ENCODE data around the gene SLC2A6.

SLC2A6 gene

DNA sequence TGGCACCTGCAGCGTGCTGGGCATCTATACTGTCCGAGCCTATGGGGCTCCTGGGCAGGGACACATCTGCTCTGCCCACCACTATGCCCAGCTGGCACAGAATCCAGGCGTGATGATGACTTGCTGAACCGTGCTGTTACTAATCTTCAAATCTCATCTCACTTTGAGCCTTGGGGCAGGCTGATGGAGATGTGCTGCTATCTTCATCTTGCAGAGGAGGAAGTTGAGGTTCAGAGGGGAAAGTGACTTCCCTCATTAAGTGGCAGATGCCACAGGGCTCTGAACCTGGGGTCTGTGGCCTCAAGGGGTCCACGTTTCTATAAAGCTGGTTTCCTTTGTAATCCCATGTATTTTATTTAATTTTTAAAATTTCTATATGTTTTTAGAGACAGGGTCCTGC is 4.7 kb downstream of the SLC2A6 start:
- TF ChIP-seq, protein P1, sequence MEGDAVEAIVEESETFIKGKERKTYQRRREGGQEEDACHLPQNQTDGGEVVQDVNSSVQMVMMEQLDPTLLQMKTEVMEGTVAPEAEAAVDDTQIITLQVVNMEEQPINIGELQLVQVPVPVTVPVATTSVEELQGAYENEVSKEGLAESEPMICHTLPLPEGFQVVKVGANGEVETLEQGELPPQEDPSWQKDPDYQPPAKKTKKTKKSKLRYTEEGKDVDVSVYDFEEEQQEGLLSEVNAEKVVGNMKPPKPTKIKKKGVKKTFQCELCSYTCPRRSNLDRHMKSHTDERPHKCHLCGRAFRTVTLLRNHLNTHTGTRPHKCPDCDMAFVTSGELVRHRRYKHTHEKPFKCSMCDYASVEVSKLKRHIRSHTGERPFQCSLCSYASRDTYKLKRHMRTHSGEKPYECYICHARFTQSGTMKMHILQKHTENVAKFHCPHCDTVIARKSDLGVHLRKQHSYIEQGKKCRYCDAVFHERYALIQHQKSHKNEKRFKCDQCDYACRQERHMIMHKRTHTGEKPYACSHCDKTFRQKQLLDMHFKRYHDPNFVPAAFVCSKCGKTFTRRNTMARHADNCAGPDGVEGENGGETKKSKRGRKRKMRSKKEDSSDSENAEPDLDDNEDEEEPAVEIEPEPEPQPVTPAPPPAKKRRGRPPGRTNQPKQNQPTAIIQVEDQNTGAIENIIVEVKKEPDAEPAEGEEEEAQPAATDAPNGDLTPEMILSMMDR (IDR thresholded peaks at IDR 0.05; ENCODE audit: insufficient read depth, low read depth, low read length, missing control alignments): no peak
- DNase-seq (ENCODE audit: low read depth): no peak
- no peak overlapping the region for H3K4me3 ChIP-seq (ENCODE audit: low read length)

DNA sequence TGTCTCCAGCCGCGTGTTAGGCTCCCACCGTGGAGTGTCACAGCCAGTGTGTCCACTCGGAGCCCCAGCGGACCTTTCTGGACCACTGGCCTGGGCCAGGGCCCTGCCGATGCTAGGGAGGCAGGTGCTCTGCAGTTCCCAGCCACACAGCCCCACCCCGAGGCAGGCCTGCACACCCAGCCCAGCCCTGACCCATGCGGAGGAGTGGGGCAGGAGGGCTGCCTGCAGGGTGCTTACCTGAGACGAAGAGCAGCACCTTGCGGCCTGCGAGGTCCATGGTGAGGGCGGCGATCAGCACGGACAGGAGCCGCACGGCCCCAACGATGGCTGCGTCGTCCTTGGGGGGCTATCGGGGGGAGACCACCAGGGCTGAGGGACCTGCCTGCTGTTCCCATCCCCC is 5.2 kb downstream of the SLC2A6 start:
- TF ChIP-seq, protein P1 (IDR thresholded peaks at IDR 0.05; ENCODE audit: insufficient read depth, low read depth, low read length, missing control alignments): no peak
- H3K4me3 ChIP-seq (ENCODE audit: low read length): no peak overlapping the region
- DNase-seq (ENCODE audit: low read depth): no peak

DNA sequence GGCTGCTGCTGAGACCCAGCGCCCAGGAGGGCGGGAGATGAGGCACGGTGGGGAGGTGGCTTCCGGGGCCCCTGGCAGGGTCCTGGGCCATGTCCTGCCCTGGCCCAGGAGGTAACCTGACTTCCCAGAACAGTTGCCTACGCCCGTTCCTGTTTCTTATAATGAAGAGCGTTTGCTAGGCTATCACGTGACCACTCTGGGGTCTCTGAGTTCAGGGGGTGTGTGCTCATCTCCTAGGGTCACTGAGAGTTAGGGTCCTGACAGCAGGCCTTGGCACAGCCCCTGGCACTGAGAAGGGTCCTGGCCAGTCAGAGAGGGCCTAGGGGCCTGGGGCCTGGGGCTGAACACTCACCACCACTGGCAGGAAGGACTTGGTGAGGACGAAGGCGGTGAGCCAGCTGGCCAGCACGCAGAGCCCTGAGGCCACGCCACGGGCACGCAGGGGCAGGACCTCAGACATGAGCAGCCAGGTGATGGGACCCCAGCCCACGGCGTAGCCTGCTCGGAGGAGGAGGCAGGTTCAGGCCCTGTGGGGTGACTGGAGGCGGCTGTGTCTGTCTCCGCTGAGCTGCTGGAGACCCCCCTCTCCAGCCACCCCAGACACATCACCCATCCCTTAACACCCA is 6.0 kb downstream of the SLC2A6 start:
- no peak overlapping the region for H3K4me3 ChIP-seq (ENCODE audit: low read length)
- no peak for DNase-seq (ENCODE audit: low read depth)
- TF ChIP-seq, protein P1 (IDR thresholded peaks at IDR 0.05; ENCODE audit: insufficient read depth, low read depth, low read length, missing control alignments): no peak

DNA sequence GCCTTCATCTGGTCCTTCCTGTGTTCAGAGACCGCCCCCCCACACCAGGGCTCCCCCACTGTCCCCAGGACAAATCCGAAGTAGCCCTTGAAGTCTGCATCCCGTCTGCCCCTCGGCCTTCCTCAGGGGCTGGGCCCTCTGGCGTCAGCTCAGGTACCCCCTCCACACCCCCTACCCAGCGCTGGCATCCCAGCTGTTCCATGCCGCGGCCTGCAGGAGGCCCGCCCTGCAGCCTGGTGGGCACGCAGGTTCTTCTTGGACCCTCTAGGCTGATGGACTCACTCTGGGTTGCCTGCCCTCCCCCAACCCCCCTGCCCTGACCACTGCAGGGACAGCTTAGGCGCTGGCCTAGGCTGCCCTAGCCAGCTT is 6.6 kb downstream of the SLC2A6 start:
- no peak for DNase-seq (ENCODE audit: low read depth)
- H3K4me3 ChIP-seq (ENCODE audit: low read length): no peak overlapping the region
- TF ChIP-seq, protein P1 (IDR thresholded peaks at IDR 0.05; ENCODE audit: insufficient read depth, low read depth, low read length, missing control alignments): no peak

DNA sequence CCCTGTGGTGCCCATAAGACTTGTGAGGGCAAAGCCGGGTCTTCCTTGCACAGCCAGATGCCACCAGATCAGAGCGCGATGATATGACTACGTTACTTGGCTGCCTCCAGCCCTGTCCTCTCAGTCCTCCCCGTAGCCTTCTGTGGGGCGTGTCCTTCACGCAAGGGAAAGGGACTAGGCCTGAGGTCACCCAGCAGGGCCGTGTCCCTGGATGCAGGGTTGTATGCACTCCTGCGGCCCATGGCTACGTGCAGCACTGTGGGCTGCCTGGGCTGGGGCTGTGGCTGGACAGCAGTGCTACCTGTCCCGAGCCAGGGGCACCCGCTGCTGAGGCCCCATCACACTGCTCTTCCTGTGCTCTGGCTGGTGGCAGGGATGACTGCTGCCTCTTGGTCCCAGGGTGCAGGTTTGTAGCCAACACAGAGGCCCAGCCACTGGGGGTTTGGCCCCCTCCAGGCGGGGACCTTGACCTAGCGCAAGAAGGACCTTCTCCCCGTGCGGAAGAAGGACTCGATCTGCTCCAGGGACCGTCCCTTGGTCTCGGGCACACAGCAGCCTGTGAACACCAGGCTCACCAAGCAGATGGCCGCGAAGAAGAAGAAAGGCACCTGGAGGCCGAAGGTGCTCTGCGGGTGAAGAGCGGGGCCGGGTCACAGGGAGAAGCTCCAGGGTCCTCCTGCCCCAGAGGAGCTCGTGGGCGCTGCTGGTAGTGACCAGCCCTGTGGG is 7.2 kb downstream of the SLC2A6 start:
- TF ChIP-seq, protein P1 (IDR thresholded peaks at IDR 0.05; ENCODE audit: insufficient read depth, low read depth, low read length, missing control alignments): no peak

DNA sequence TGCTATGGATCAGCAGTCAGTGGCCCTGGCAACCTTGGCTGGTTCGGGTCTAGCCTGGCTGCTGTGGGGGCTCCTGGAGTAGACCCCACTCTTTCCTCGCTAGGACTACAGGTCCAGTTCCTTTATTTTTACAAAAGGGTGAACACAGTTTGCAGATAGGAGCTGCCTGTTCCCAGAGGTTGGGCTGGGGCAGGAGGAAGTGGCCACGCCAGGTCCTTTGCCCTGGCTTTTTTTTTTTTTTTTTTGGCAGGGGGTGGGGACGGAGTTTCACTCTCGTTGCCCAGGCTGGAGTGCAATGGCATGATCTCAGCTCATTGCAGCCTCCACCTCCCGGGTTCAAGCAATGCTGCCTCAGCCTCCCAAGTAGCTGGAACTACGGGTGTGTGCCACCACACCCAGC is 7.9 kb downstream of the SLC2A6 start:
- DNase-seq (ENCODE audit: low read depth): no peak
- no peak overlapping the region for H3K4me3 ChIP-seq (ENCODE audit: low read length)
- TF ChIP-seq, protein P1 (IDR thresholded peaks at IDR 0.05; ENCODE audit: insufficient read depth, low read depth, low read length, missing control alignments): no peak

More for the DNA sequence above, 7.2 kb downstream of the SLC2A6 start:
- no peak overlapping the region for H3K4me3 ChIP-seq (ENCODE audit: low read length)
- DNase-seq (ENCODE audit: low read depth): no peak

Data from epithelial cell of esophagus (primary cell).